Ureter (tissue), 1 donor: ENCODE results near the gene KNCN. TPM values are rescaled to one million over a fixed set of nuclear protein-coding genes. Genes with fewer than 3 reads are reported as not detected.

Experiments
- DNase-seq: peaks from one replicate; pipeline ENCODE4 v3.0.0-alpha.2; 2020; ENCODE audit warnings: low spot score
- total RNA-seq: library from RNA; stranded (reverse); gene quantifications from one replicate; pipeline ENCODE4 v1.2.4, GENCODE V29; 2023
- donor health status: DM: yes; HTN: yes; CAD: no.

Gene KNCN
- total RNA-seq, 1 donor from 2014 or later = not detected

DNA sequence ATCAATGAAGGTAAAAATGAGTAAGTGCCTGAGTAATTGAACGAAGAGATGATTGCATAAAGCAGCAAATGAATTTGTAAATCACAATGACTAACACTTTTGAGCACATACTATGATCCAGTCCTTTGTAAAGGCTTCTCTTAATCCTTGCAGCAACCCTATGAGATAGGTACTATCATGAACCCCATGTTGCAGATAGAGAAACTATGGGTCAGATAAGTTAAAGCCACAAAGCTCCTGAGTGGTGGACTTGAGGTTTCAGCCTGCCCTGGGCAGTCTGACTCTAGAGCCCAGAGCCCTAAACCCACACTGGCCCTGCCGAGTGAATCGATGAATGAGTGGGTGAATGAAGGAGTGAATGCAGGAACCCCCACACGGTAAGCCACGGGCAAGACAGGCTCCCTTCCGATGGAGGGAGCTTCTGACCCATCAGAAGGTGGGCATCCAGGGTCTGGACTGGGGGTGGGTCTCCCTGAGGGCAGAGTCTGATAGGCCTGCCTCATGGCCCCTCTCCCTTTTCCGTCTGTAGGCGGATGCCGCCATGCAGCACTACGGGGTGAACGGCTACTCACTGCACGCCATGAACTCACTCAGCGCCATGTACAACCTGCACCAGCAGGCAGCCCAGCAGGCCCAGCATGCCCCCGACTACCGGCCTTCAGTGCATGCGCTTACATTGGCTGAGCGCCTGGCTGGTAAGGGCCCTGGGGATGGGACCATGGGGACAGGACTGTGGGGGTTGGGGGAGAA, 44.8 kb downstream of the KNCN start:
- no peak for DNase-seq

DNA sequence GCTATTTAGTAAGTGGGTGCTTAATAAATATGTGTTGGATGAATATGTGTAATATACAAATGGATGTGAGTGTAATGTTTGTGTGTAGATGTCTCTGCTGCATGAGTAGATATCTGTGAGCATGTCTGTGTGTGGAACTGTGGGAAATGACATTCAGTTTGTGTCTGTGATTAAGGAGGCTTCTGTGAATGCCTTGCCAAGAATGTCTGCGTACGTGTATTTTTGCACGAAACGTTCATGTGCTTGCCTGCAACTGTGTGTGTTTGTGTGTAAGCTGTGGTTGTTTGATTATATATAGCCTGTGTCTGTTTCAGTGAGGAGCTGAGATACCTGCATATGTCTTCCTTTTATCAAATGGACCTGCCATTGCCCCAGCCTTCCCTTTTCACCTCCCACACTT, 48.0 kb downstream of the KNCN start:
- DNase-seq = no peak

DNA sequence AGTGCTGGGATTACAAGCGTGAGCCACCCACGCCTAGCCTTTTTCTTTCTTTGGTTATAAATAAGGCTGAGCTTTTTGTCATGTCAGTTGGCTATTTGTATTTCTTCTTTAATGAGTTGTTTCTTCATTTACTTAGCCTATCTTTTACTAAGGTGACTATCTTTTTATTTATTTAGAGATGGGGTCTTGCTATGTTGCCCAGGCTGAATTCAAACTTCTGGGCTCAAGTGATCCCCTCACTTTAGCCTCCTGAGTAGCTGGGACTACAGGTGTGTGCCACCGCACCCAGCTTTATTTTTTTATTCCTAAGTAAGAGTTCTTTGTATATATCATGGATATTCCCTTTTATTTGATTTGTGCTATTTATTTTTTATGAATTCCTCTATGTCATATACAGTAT, 49.9 kb downstream of the KNCN start:
- DNase-seq = no peak

DNA sequence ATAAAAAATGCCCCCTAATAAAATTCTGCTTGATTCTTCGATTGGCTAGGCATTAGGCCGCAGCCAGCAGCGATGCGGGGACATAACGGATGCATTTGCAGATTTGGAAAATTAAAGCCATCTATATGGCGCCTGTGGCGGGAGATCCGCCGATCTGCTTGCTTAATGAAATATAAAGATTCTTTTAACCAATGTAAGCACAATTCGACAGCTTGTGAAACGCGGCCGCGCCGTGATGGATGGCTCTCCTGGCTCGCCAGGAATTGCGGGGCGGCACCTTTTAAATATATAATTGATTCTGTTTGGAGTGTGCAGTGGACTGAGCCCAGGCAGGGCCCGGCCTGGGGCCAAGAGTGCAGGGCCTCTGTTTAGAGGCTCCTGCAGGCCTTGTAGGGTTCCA, 53.8 kb downstream of the KNCN start:
- no peak for DNase-seq

DNA sequence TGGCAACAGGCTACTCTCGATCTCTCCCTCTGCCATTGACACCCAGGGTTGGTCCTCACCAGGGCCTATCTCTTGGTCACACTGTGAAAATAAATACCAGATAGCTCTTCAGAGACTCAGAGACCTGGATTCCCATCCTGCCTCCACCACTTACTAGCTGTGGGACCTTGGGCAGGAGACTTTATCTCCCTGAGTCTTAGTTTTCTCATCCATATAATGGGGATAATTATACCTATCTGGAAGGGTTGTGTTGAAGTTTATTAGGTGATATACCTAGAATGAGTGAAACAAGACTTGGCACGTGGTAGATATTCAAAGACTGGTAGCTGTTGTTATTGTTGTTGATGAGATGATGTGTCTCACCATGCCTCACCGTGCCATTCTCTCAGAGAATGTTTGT, 54.4 kb downstream of the KNCN start:
- DNase-seq = no peak

DNA sequence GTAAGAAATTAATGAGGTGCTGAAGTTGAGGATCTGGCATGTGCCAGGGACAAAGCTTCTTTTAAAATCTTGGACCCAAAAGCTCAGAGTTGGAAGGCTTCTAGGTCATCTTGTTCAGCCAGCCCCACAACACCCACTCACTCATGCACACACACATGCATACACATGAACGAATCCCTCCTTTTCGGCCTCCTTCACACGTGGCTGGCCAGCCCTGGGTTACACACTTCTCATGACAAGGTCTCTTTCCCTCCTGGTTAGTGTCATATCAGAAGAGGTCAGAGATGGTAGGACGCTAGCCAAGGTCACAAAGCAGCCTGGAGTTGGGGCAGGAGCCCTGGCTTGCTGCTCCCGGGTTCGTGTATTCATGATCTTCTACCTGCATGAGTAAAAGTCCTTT, 54.9 kb downstream of the KNCN start:
- DNase-seq = no peak

GRCh38 chr1:46495778-46496177, 55.7 kb downstream of the KNCN start:
- DNase-seq = no peak

Other genes with a start within 250 kb of the KNCN start
- gene LRRC41, start 248.0 kb downstream of the KNCN start, total RNA-seq = 76.6 TPM
- 213 TPM for gene UQCRH, start 247.9 kb downstream of the KNCN start, total RNA-seq
- gene NSUN4, start 210.8 kb downstream of the KNCN start, total RNA-seq = 45.0 TPM
- 62.9 TPM for gene FAAH, start 157.3 kb downstream of the KNCN start, total RNA-seq
- gene DMBX1, start 61.8 kb downstream of the KNCN start, total RNA-seq = not detected
- 66.9 TPM for gene MKNK1, start 52.6 kb upstream of the KNCN start, total RNA-seq
- 27.9 TPM for gene MOB3C, start 65.2 kb upstream of the KNCN start, total RNA-seq
- gene ATPAF1, start 116.7 kb upstream of the KNCN start, total RNA-seq = 42.5 TPM
- 0.39 TPM for gene TEX38, start 120.2 kb upstream of the KNCN start, total RNA-seq
- 196 TPM for gene EFCAB14, start 167.5 kb upstream of the KNCN start, total RNA-seq
- gene CYP4B1, start 247.4 kb upstream of the KNCN start, total RNA-seq = 358 TPM